SU-DHL-6 (cell line): Measurements from ENCODE around the gene ERCC4.

ENCODE experiments used
- H2AFZ ChIP-seq: fragments of 200-600 bp; sonication (generic); 2 replicates; pipeline ENCODE4 v1.6.1; 2014; ENCODE audit warnings: low read depth, mild to moderate bottlenecking, moderate library complexity, mixed read lengths, antibody characterized with exemption, low read length; ENCODE audit not compliant: severe bottlenecking
- H3F3A ChIP-seq: fragments of 200-600 bp; shearing (Covaris generic); 2 replicates; pipeline ENCODE4 v1.6.0; 2016; ENCODE audit warnings: antibody characterized with exemption, mild to moderate bottlenecking; ENCODE audit not compliant: insufficient read depth
- H3K27ac ChIP-seq: fragments of 200-600 bp; sonication (generic); 2 replicates; pipeline ENCODE4 v1.5.1; 2016; ENCODE audit warnings: low read depth, mild to moderate bottlenecking, low read length, moderate library complexity, mixed read lengths
- H3K27me3 ChIP-seq: fragments of 200-600 bp; sonication (generic), shearing (Covaris generic); 2 replicates; pipeline ENCODE4 v1.6.0; 2014; ENCODE audit warnings: mild to moderate bottlenecking, low read length
- H3K36me3 ChIP-seq: fragments of 200-600 bp; sonication (generic); 2 replicates; pipeline ENCODE4 v1.6.1; 2014; ENCODE audit warnings: mild to moderate bottlenecking, low read length, mixed read lengths
- H3K4me2 ChIP-seq: fragments of 300-600, 200-600 bp; shearing (Covaris generic), sonication (generic); 2 replicates; pipeline ENCODE4 v1.6.0; 2014; ENCODE audit warnings: low read length, low read depth, mild to moderate bottlenecking; ENCODE audit not compliant: poor library complexity, severe bottlenecking
- H3K4me3 ChIP-seq: fragments of 200-600 bp; sonication (generic); 2 replicates; pipeline ENCODE4 v1.5.1; 2014; ENCODE audit warnings: antibody characterized with exemption, low read length, mild to moderate bottlenecking, mixed read lengths; ENCODE audit not compliant: insufficient read depth, poor library complexity, severe bottlenecking
- H3K79me2 ChIP-seq: fragments of 200-600 bp; sonication (generic); 2 replicates; pipeline ENCODE4 v1.6.1; 2014; ENCODE audit warnings: mild to moderate bottlenecking, low read length, moderate library complexity; ENCODE audit not compliant: insufficient read depth
- H3K9ac ChIP-seq: fragments of 200-600 bp; sonication (generic); 2 replicates; pipeline ENCODE4 v1.7.0; 2014; ENCODE audit warnings: mild to moderate bottlenecking, low read length
- H3K9me2 ChIP-seq: fragments of 200-600 bp; sonication (generic); replicated peaks from 2 replicates; pipeline ENCODE4 v1.6.1; 2014; ENCODE audit warnings: low read length; ENCODE audit not compliant: insufficient read depth
- H3K9me3 ChIP-seq: fragments of 200-600 bp; sonication (generic); 2 replicates; pipeline ENCODE4 v1.6.1; 2014; ENCODE audit warnings: low read length, mixed read lengths; ENCODE audit not compliant: insufficient read depth
- H4K20me1 ChIP-seq: fragments of 200-600 bp; sonication (generic); 2 replicates; pipeline ENCODE4 v1.6.1; 2014; ENCODE audit warnings: low read depth, mild to moderate bottlenecking, antibody characterized with exemption, low read length, moderate library complexity, mixed read lengths
- EZH2phosphoT487 ChIP-seq: fragments of 200-600 bp; sonication (generic), shearing (Covaris generic); conservative IDR thresholded peaks from 2 replicates; pipeline ENCODE4 v1.6.1; 2018; ENCODE audit warnings: mild to moderate bottlenecking, antibody characterized with exemption, low read length, moderate library complexity, mixed read lengths
- TF ChIP-seq, protein P1 (sequence below): fragments of 200-600 bp; sonication (generic); IDR thresholded peaks from one replicate; pipeline ENCODE4 v1.5.1; 2017; ENCODE audit warnings: antibody characterized with exemption, mild to moderate bottlenecking, low read length, moderate library complexity; ENCODE audit not compliant: insufficient read depth, poor library complexity, severe bottlenecking

The ERCC4 gene

DNA sequence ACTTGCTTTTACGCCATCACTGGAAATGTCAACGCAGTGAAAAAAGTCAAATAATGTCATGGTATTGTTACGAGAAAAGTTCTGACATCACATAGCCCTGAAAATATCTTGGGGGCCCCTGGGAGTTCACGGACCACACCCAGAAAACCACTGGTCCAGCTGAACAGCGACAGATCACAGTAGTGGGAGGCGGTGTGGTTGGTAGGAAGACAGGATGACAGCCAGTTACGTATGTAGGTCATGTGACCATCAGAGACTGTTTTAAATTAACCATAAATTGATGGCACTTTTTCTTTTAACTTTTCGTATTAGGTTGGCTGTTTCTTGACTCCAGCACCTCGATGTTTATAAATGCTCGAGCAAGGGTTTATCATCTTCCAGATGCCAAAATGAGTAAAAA is 11.9 kb downstream of the ERCC4 start:
- Histone ChIP-seq H3K4me2 (no peak overlapping the region), H3K9ac (no peak overlapping the region), H4K20me1 (no peaks in the 10 kb centered on the region), H3F3A (no peaks in the 10 kb centered on the region), H3K9me3 (no peaks in the 10 kb centered on the region), H3K27me3 (no peaks in the 10 kb centered on the region), H3K4me3 (no peak overlapping the region), H2AFZ (no peak overlapping the region), H3K27ac (no peak overlapping the region), H3K79me2 (no peaks in the 10 kb centered on the region), H3K9me2 (no peaks in the 10 kb centered on the region), H3K36me3 (peaks cover 37% of the 10 kb centered on the region)
- TF ChIP-seq, protein P1, sequence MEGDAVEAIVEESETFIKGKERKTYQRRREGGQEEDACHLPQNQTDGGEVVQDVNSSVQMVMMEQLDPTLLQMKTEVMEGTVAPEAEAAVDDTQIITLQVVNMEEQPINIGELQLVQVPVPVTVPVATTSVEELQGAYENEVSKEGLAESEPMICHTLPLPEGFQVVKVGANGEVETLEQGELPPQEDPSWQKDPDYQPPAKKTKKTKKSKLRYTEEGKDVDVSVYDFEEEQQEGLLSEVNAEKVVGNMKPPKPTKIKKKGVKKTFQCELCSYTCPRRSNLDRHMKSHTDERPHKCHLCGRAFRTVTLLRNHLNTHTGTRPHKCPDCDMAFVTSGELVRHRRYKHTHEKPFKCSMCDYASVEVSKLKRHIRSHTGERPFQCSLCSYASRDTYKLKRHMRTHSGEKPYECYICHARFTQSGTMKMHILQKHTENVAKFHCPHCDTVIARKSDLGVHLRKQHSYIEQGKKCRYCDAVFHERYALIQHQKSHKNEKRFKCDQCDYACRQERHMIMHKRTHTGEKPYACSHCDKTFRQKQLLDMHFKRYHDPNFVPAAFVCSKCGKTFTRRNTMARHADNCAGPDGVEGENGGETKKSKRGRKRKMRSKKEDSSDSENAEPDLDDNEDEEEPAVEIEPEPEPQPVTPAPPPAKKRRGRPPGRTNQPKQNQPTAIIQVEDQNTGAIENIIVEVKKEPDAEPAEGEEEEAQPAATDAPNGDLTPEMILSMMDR = no peak
- no peak for TF ChIP-seq EZH2phosphoT487

DNA sequence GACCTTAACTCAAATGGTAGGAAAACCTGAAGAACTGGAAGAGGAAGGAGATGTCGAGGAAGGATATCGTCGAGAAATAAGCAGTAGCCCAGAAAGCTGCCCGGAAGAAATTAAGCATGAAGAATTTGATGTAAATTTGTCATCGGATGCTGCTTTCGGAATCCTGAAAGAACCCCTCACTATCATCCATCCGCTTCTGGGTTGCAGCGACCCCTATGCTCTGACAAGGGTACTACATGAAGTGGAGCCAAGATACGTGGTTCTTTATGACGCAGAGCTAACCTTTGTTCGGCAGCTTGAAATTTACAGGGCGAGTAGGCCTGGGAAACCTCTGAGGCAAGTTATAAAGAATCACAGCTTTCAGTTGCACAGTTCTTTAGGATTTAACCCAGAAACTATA is 15.5 kb downstream of the ERCC4 start:
- H3K9ac ChIP-seq = no peak overlapping the region
- no peaks in the 10 kb centered on the region for H4K20me1 ChIP-seq
- no peak overlapping the region for H3K4me2 ChIP-seq
- H3K9me3 ChIP-seq = no peaks in the 10 kb centered on the region
- H3K27me3 ChIP-seq = no peaks in the 10 kb centered on the region
- no peak overlapping the region for H3K4me3 ChIP-seq
- H3K79me2 ChIP-seq = no peaks in the 10 kb centered on the region
- H3K36me3 ChIP-seq = peaks cover 44% of the 10 kb centered on the region
- H3K9me2 ChIP-seq = no peaks in the 10 kb centered on the region
- H3F3A ChIP-seq = no peaks in the 10 kb centered on the region
- no peak for TF ChIP-seq EZH2phosphoT487
- TF ChIP-seq, protein P1 = peak; percentile 26
- no peak overlapping the region for H3K27ac ChIP-seq
- H2AFZ ChIP-seq = no peak overlapping the region

DNA sequence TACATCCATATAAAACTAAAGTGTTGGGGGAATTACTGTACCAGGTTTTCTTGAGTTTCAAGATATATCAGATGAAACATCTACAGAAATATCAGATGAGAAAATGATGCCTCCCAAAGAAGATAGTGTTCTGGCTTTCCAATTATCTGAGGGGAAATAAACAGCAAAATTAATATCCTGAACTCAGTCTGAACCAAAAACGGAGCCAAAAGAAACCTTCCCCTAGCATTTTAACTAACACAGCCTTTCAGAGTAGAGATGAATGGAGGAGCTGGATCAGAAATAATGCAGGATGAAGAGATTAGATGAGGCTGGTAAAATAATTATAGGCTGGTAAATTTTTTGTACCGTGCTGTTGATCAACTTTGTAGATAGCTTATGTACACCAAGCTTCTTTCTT is 16.2 kb downstream of the ERCC4 start:
- H3F3A ChIP-seq = no peaks in the 10 kb centered on the region
- H3K36me3 ChIP-seq = peaks cover 38% of the 10 kb centered on the region
- no peaks in the 10 kb centered on the region for H3K9me3 ChIP-seq
- no peaks in the 10 kb centered on the region for H3K27me3 ChIP-seq
- no peaks in the 10 kb centered on the region for H4K20me1 ChIP-seq
- H3K4me2 ChIP-seq = no peak overlapping the region
- no peak overlapping the region for H2AFZ ChIP-seq
- TF ChIP-seq, protein P1 = no peak
- TF ChIP-seq EZH2phosphoT487 = no peak
- H3K27ac ChIP-seq = no peak overlapping the region
- H3K9me2 ChIP-seq = no peaks in the 10 kb centered on the region
- no peak overlapping the region for H3K9ac ChIP-seq
- no peaks in the 10 kb centered on the region for H3K79me2 ChIP-seq
- no peak overlapping the region for H3K4me3 ChIP-seq
